WTC11 (cell line): ENCODE results near the gene RFPL1. TPM values are rescaled to one million over a fixed set of nuclear protein-coding genes. Genes with fewer than 3 reads are reported as not detected.
"Not testable (repeated sequence)": the region's sequence is repeated elsewhere in the genome, so short reads cannot be mapped to it uniquely, and the experiment has no call there.

Experiments
- ATAC-seq: fragments of 200-7000 bp; cut with Tn5 transposase; 2 replicates; pipeline ENCODE4 v1.10.0; 2021; ENCODE audit warnings: mild to moderate bottlenecking, moderate library complexity
- CTCF ChIA-PET: fragments of 300-600 bp; sonication (Branson Sonifier 250); formaldehyde crosslinking; loops from one replicate; lab custom pipeline; 2021; ENCODE audit warnings: antibody characterized with exemption; lab: Charles Lee
- POLR2A ChIA-PET: fragments of 350-600 bp; sonication (Branson Sonifier 250); formaldehyde crosslinking; loops from one replicate; lab custom pipeline; 2021; ENCODE audit warnings: antibody characterized with exemption; lab: Charles Lee
- DNase-seq: peaks from one replicate; pipeline ENCODE4 v3.0.0; 2021; ENCODE audit warnings: low spot score
- H3K27ac Mint-ChIP-seq: 2 replicates; pipeline ENCODE4 v1.8.0; 2021; ENCODE audit warnings: mixed read lengths
- H3K27me3 Mint-ChIP-seq: 2 replicates; pipeline ENCODE4 v1.8.0; 2021; ENCODE audit warnings: low read depth, mild to moderate bottlenecking, moderate library complexity, mixed read lengths
- H3K36me3 Mint-ChIP-seq: 2 replicates; pipeline ENCODE4 v1.8.0; 2021; ENCODE audit warnings: mixed read lengths
- H3K4me1 Mint-ChIP-seq: 2 replicates; pipeline ENCODE4 v1.8.0; 2022; ENCODE audit warnings: mixed read lengths
- H3K4me3 Mint-ChIP-seq: 2 replicates; pipeline ENCODE4 v1.8.0; 2021; ENCODE audit warnings: mild to moderate bottlenecking, moderate library complexity, mixed read lengths
- H3K9me3 Mint-ChIP-seq: 2 replicates; pipeline ENCODE4 v1.8.0; 2021; ENCODE audit warnings: mixed read lengths
- ARID4B ChIP-seq: sonication (generic); formaldehyde crosslinking; IDR thresholded peaks from 2 replicates; pipeline ENCODE4 v1.8.0; 2023; ENCODE audit warnings: missing genetic modification reagents, mild to moderate bottlenecking, borderline replicate concordance
- CBFB ChIP-seq: sonication (generic); formaldehyde crosslinking; IDR thresholded peaks from 2 replicates; pipeline ENCODE4 v1.8.1; 2022; ENCODE audit warnings: mild to moderate bottlenecking, low read depth, missing genetic modification reagents
- CTCF ChIP-seq: fragments of 200-600 bp; IDR thresholded peaks from 2 replicates; pipeline ENCODE4 v1.8.0; 2022; ENCODE audit warnings: antibody characterized with exemption
- E2F5 ChIP-seq: sonication (generic); formaldehyde crosslinking; IDR thresholded peaks from 2 replicates; pipeline ENCODE4 v1.8.1; 2022; ENCODE audit warnings: mild to moderate bottlenecking, moderate library complexity, missing genetic modification reagents
- EMX1 ChIP-seq: fragments of 250-450 bp; sonication (Bioruptor Pico); IDR thresholded peaks from 2 replicates; pipeline ENCODE4 v1.8.0; 2021; ENCODE audit warnings: mild to moderate bottlenecking
- ESRRA ChIP-seq: sonication (generic); formaldehyde crosslinking; IDR thresholded peaks from 2 replicates; pipeline ENCODE4 v1.8.1; 2022; ENCODE audit warnings: mild to moderate bottlenecking, missing genetic modification reagents, borderline replicate concordance
- IRF1 ChIP-seq: sonication (generic); formaldehyde crosslinking; IDR thresholded peaks from 2 replicates; pipeline ENCODE4 v1.8.0; 2023; ENCODE audit warnings: missing genetic modification reagents
- OVOL2 ChIP-seq: fragments of 250-450 bp; sonication (Bioruptor Pico); IDR thresholded peaks from 2 replicates; pipeline ENCODE4 v1.9.0; 2021; ENCODE audit warnings: mild to moderate bottlenecking, borderline replicate concordance
- ZNF219 ChIP-seq: sonication (generic); formaldehyde crosslinking; IDR thresholded peaks from 2 replicates; pipeline ENCODE4 v1.8.0; 2023; ENCODE audit warnings: missing genetic modification reagents, mild to moderate bottlenecking, borderline replicate concordance
- ZNF423 ChIP-seq: fragments of 250-450 bp; sonication (Bioruptor Pico); IDR thresholded peaks from 2 replicates; pipeline ENCODE4 v2.1.2; 2022; ENCODE audit warnings: mild to moderate bottlenecking, moderate library complexity
- ZNF532 ChIP-seq: fragments of 250-450 bp; sonication (Bioruptor Pico); IDR thresholded peaks from 2 replicates; pipeline ENCODE4 v1.9.0; 2021; ENCODE audit warnings: mild to moderate bottlenecking, borderline replicate concordance
- ZSCAN18 ChIP-seq: fragments of 250-450 bp; sonication (Bioruptor Pico); IDR thresholded peaks from 2 replicates; pipeline ENCODE4 v2.1.2; 2022; ENCODE audit warnings: mild to moderate bottlenecking, moderate library complexity
- total RNA-seq: library from RNA; stranded (reverse); gene quantifications from 3 replicates; pipeline ENCODE4 v1.2.3, GENCODE V29; 2021

The RFPL1 gene
- total RNA-seq, 1 experiment from 2014 or later: not detected

GRCh38 chr22:29397791-29398190 is 40.6 kb upstream of the RFPL1 start (continued):
- TF ChIP-seq ZNF532 (CRISPR knock-in tag): no peak
- no peak for TF ChIP-seq ARID4B (CRISPR knock-in tag)
- no peak for TF ChIP-seq ESRRA (CRISPR knock-in tag)
- no peak for TF ChIP-seq EMX1 (CRISPR knock-in tag)
- TF ChIP-seq ZNF219: no peak
- no peak for TF ChIP-seq OVOL2 (CRISPR knock-in tag)
- no peak for TF ChIP-seq ZSCAN18 (CRISPR knock-in tag)
- no peak for TF ChIP-seq ZNF423 (CRISPR knock-in tag)
- TF ChIP-seq E2F5 (CRISPR knock-in tag): no peak
- TF ChIP-seq, all 79 proteins: peak for 0

- H3K4me1 Mint-ChIP-seq: no peaks in the 10 kb centered on the region
- no peaks in the 10 kb centered on the region for H3K36me3 Mint-ChIP-seq
- no peaks in the 10 kb centered on the region for H3K9me3 Mint-ChIP-seq
- TF ChIP-seq EMX1 (CRISPR knock-in tag) (no peak), CTCF (no peak), IRF1 (CRISPR knock-in tag) (no peak), CBFB (CRISPR knock-in tag) (no peak)
- CTCF ChIA-PET: interaction anchor here (0.6 to 0.7 kb wide), 2 partner anchors 22 to 47 kb away, joined by 3 to 4 read pairs; no protein-coding TSS in a partner anchor
- H3K4me3 Mint-ChIP-seq: no peak overlapping the region
- H3K27me3 Mint-ChIP-seq: no peaks in the 10 kb centered on the region
- ATAC-seq (no peak), DNase-seq (no peak)
- POLR2A ChIA-PET: no interaction called here
- no peak overlapping the region for H3K27ac Mint-ChIP-seq
These were observed 37.8 kb upstream of the RFPL1 start for GRCh38 chr22:29400576-29400975.

GRCh38 chr22:29401538-29401937 is 36.8 kb upstream of the RFPL1 start:
- ATAC-seq, DNase-seq, CTCF ChIA-PET, H3K27ac Mint-ChIP-seq, H3K27me3 Mint-ChIP-seq, H3K36me3 Mint-ChIP-seq, H3K9me3 Mint-ChIP-seq, POLR2A ChIA-PET, H3K4me1 Mint-ChIP-seq, H3K4me3 Mint-ChIP-seq: not testable (repeated sequence)
